Measurements from ENCODE around the gene NUP205.

Gene NUP205

GRCh38 chr7:135672560-135673359 is 115.0 kb downstream of the NUP205 start:
- H3K4me3 ChIP-seq (replicated peaks; ENCODE audit: low read depth, low read length): no peak overlapping the region
- H3K36me3 ChIP-seq (ENCODE audit: control insufficient read depth, insufficient read depth, low read length): no peaks in the 10 kb centered on the region
- no peak for DNase-seq (ENCODE audit: extremely low read depth, insufficient read length)
- TF ChIP-seq CTCF (IDR thresholded peaks at IDR 0.05; ENCODE audit: insufficient read depth, low read length, poor library complexity, severe bottlenecking): peak; percentile 80
- H3K27me3 ChIP-seq (replicated peaks; ENCODE audit: control insufficient read depth, insufficient read depth, low read length): no peaks in the 10 kb centered on the region

GRCh38 chr7:135673360-135673706 is 115.6 kb downstream of the NUP205 start:
- no peak for TF ChIP-seq CTCF (IDR thresholded peaks at IDR 0.05; ENCODE audit: insufficient read depth, low read length, poor library complexity, severe bottlenecking)
- Histone ChIP-seq H3K27me3 (replicated peaks; ENCODE audit: control insufficient read depth, insufficient read depth, low read length) (no peaks in the 10 kb centered on the region), H3K36me3 (ENCODE audit: control insufficient read depth, insufficient read depth, low read length) (peaks cover 3% of the 10 kb centered on the region), H3K4me3 (replicated peaks; ENCODE audit: low read depth, low read length) (no peak overlapping the region)
- no peak for DNase-seq (ENCODE audit: extremely low read depth, insufficient read length)

GRCh38 chr7:135678612-135679575 is 121.2 kb downstream of the NUP205 start:
- DNase-seq (ENCODE audit: extremely low read depth, insufficient read length): no peak
- no peak overlapping the region for H3K4me3 ChIP-seq (replicated peaks; ENCODE audit: low read depth, low read length)
- TF ChIP-seq CTCF (IDR thresholded peaks at IDR 0.05; ENCODE audit: insufficient read depth, low read length, poor library complexity, severe bottlenecking): no peak
- H3K36me3 ChIP-seq (ENCODE audit: control insufficient read depth, insufficient read depth, low read length): peaks cover 5% of the 10 kb centered on the region
- H3K27me3 ChIP-seq (replicated peaks; ENCODE audit: control insufficient read depth, insufficient read depth, low read length): no peaks in the 10 kb centered on the region

GRCh38 chr7:135681762-135682161 is 124.0 kb downstream of the NUP205 start:
- no peak for TF ChIP-seq CTCF (IDR thresholded peaks at IDR 0.05; ENCODE audit: insufficient read depth, low read length, poor library complexity, severe bottlenecking)
- DNase-seq (ENCODE audit: extremely low read depth, insufficient read length): no peak
- H3K4me3 ChIP-seq (replicated peaks; ENCODE audit: low read depth, low read length): no peak overlapping the region
- H3K36me3 ChIP-seq (ENCODE audit: control insufficient read depth, insufficient read depth, low read length): peaks cover 5% of the 10 kb centered on the region
- no peaks in the 10 kb centered on the region for H3K27me3 ChIP-seq (replicated peaks; ENCODE audit: control insufficient read depth, insufficient read depth, low read length)

- no peak overlapping the region for H3K4me3 ChIP-seq (replicated peaks; ENCODE audit: low read depth, low read length)
- H3K36me3 ChIP-seq (ENCODE audit: control insufficient read depth, insufficient read depth, low read length): peaks cover 5% of the 10 kb centered on the region
- TF ChIP-seq CTCF (IDR thresholded peaks at IDR 0.05; ENCODE audit: insufficient read depth, low read length, poor library complexity, severe bottlenecking): no peak
- no peak for DNase-seq (ENCODE audit: extremely low read depth, insufficient read length)
- no peaks in the 10 kb centered on the region for H3K27me3 ChIP-seq (replicated peaks; ENCODE audit: control insufficient read depth, insufficient read depth, low read length)
Measured at GRCh38 chr7:135682191-135682590, 124.5 kb downstream of the NUP205 start.

Measured in GM06990 (cell line).